ENCODE data around the gene PFDN6.

DNA sequence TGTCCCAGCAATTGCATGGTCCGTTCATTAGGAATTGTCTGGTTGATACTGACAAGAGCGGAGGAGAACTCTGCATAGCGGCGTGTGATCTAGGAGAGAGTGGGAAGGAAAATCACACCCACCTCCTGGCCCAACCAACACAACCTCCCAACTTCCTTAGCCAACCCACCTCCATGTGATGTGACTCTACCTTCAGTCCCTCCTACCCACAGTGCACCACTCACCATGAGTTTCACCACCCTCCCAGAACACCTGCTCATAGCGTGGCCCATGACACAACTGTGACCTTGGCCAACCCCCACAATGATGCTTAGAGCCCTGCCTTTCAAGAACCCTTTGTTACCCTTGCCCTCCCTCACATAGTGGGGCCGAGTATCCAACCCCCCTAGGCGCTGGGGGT, 25.4 kb upstream of the PFDN6 start:
- no peak for TF ChIP-seq SUZ12 (IDR thresholded peaks at IDR 0.05)
- TF ChIP-seq HDGF (IDR thresholded peaks at IDR 0.05; ENCODE audit: borderline replicate concordance): no peak
- TF ChIP-seq SP1 (IDR thresholded peaks at IDR 0.05): no peak
- TF ChIP-seq FOXM1 (IDR thresholded peaks at IDR 0.05; ENCODE audit: borderline replicate concordance): no peak
